Astrocyte of the cerebellum (primary cell): Measurements from ENCODE around the gene TCF7L2.

Experiments
- DNase-seq: peaks from one replicate; pipeline ENCODE4 v3.0.0-alpha.2; 2011; ENCODE audit warnings: low read depth
- H3K4me3 ChIP-seq: 2 replicates; pipeline ENCODE4 v1.5.1; 2011; ENCODE audit warnings: mild to moderate bottlenecking, low read depth, low read length, moderate library complexity
- in situ Hi-C: cut with HindIII; loops from 2 replicates; pipeline ENCODE4 v1.10.0; 2017; ENCODE audit warnings: low sequenced_read_pairs
- TF ChIP-seq, protein P1 (sequence below): IDR thresholded peaks from 2 replicates; pipeline ENCODE4 v1.5.1; 2012; ENCODE audit warnings: low read length, low read depth, moderate library complexity, mild to moderate bottlenecking; ENCODE audit errors: missing control alignments

The TCF7L2 gene

DNA sequence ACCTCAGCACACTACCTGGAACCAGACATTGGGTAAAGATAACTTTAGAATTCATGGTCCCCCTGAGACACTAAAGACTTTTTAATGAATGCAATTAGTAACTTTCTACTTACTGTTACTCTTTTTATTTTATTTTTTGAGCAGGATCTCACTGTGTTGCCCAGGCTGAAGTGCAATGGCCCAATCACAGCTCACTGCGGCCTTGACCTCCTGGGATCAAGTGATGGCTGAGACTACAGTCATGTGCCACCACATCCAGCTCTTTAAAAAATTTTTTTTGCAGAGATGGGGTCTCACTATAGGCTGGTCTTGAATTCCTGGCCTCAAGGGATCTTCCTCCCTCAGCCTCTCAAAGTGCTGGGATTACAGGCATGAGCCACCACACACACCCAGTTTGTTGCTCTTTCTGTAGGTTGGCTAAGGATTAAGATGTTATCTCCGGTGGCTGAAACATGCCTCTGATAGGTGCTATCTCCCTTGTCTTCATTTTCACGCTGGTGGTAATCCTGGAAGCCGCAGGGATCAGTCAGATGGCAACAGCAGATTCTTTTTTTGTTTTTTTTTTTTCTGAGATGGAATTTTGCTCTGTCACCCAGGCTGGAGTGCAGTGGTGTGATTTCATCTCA, 128.3 kb downstream of the TCF7L2 start:
- DNase-seq = no peak
- TF ChIP-seq, protein P1, sequence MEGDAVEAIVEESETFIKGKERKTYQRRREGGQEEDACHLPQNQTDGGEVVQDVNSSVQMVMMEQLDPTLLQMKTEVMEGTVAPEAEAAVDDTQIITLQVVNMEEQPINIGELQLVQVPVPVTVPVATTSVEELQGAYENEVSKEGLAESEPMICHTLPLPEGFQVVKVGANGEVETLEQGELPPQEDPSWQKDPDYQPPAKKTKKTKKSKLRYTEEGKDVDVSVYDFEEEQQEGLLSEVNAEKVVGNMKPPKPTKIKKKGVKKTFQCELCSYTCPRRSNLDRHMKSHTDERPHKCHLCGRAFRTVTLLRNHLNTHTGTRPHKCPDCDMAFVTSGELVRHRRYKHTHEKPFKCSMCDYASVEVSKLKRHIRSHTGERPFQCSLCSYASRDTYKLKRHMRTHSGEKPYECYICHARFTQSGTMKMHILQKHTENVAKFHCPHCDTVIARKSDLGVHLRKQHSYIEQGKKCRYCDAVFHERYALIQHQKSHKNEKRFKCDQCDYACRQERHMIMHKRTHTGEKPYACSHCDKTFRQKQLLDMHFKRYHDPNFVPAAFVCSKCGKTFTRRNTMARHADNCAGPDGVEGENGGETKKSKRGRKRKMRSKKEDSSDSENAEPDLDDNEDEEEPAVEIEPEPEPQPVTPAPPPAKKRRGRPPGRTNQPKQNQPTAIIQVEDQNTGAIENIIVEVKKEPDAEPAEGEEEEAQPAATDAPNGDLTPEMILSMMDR = no peak
- in situ Hi-C loops = no loop called here
- no peak overlapping the region for H3K4me3 ChIP-seq

DNA sequence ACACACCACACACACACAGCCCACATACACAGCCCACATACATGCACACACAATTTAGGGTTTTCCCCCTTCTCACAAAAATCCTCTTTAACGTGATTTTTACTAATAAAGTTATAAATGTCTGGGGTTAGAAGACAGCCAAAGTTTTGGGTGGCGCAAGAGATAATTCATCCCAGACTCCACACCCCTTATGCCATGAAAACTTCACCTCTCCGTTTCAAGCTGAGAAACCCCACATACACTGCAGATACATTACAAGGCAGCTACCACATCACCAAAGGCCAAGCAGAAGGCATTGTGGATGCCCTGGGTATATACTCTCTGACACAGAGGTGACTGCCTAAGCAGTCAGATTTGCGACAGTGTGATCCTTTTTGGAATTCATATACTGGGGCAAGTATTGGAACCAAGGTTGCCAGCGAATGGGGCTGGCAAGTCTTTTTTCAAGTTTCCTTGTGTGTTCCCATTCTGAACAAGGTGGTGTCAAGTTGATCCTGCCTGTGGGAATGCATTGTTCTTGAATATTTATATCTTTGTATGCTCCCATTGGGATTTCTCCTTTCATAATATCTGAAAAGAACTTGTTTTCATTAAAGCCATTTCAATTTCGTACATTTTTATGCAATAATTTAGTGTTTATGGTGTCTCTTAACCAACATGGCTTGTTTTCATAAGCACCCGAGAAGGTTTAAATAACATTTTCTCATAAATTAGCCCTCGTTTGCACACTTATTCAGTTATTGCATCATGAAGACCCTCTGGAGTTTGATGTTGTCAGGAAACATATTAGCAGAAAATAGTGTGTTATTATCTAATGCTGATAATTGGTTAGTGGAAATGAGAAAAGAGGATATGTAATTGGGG, 130.2 kb downstream of the TCF7L2 start:
- in situ Hi-C loops = no loop called here

DNA sequence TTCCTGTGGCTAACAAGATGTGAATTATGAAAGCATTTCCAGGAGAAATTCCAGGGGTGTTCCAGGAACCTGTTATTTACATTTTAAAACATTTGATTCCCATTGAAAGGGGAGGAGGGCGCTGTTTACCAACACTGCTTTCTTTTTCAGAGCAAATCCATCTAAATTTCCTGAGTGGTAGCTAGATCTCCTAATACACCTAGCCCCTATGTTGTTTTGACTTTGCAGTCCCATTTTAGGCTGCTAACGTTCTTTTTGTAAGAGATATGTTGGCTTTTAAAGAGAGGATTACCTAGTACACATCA, 130.8 kb downstream of the TCF7L2 start:
- H3K4me3 ChIP-seq = no peak overlapping the region
- in situ Hi-C loops = no loop called here
- TF ChIP-seq, protein P1 = no peak
- no peak for DNase-seq

More for the DNA sequence above, 130.2 kb downstream of the TCF7L2 start:
- TF ChIP-seq, protein P1 = no peak
- DNase-seq = no peak
- H3K4me3 ChIP-seq = no peak overlapping the region

DNA sequence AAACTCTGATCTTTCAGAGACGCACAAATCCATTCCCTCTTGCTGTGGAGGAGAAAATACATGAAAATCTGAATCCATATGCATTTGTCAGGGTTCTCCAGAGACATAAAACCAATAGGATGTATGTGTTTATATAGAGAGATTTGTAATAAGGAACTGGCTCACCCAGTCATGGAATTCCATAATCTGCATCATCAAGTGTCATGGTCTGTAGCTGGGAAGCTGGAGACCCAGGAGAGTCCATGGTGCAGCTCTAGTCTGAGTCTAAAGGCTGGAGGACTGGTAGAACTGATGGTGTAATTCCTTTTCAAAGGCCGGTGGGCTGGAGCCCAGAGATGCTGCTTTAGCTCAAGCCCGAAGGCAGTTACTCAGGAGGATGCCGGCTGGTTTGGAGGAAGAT, 134.0 kb downstream of the TCF7L2 start:
- DNase-seq = no peak
- TF ChIP-seq, protein P1 = no peak
- H3K4me3 ChIP-seq = no peak overlapping the region
- in situ Hi-C loops = no loop called here

DNA sequence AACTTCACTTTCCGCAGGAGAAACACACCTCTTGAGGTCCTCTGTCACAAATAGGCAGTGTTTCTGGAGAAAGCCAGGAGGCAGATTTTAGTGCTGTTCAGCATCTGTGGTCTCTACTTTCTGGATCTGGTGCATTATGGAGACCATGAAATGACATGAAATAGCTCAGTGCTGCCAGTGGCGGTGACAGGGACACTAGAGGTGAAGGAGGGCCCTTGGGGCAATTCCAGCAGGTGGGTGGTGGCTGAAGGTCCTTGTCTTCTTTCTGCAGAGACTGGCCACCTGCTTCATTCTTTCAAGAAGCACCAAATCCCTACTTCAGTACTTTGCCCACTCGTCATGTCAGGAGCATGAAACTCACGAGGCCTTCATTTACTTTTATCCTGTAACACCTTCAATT, 135.7 kb downstream of the TCF7L2 start:
- no peak overlapping the region for H3K4me3 ChIP-seq
- TF ChIP-seq, protein P1 = no peak
- in situ Hi-C loops = no loop called here
- no peak for DNase-seq

DNA sequence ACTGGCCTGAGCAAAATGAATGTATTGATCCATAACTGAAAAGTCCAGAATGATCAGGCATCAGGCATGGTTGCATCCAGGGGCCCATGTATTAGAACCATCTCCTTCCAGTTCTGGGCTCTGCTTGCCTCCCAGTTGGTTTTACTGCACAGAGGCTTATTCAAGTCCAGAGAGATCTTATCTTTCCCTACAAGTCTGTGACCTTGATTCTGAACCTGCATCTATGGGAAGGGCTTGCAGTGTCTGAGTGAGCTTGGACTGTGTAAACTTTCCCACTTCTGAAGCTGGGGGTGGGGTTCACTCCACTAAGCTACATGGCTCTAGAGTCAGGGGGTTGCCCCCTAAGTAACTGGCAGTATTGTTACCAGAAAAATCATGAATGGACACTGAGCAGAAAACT, 136.2 kb downstream of the TCF7L2 start:
- no peak overlapping the region for H3K4me3 ChIP-seq
- in situ Hi-C loops = no loop called here
- TF ChIP-seq, protein P1 = no peak
- no peak for DNase-seq
